HepG2 (cell line): ENCODE data around the gene TASP1. TPM values are rescaled to one million over a fixed set of nuclear protein-coding genes. Genes with fewer than 3 reads are reported as not detected.
A peak's percentile ranks its signal among the peaks of the same experiment; 100 is the strongest.
"Not testable (repeated sequence)": the region's sequence is repeated elsewhere in the genome, so short reads cannot be mapped to it uniquely, and the experiment has no call there.

ENCODE experiments used
- ARHGAP35 ChIP-seq: sonication (generic); formaldehyde crosslinking; IDR thresholded peaks from 2 replicates; pipeline ENCODE4 v1.9.0; 2022; ENCODE audit warnings: mild to moderate bottlenecking, inconsistent platforms, moderate library complexity, missing genetic modification reagents, borderline replicate concordance
- PATZ1 ChIP-seq: sonication (generic); formaldehyde crosslinking; IDR thresholded peaks from 2 replicates; pipeline ENCODE4 v1.4.0; 2020; ENCODE audit warnings: missing genetic modification reagents
- THAP11 ChIP-seq: IDR thresholded peaks from 2 replicates; pipeline ENCODE4 v1.6.1; 2016; ENCODE audit warnings: missing biosample characterization, missing genetic modification reagents
- ZBTB26 ChIP-seq: IDR thresholded peaks from 2 replicates; pipeline ENCODE4 v1.6.1; 2016; ENCODE audit warnings: missing compliant biosample characterization, missing genetic modification reagents, borderline replicate concordance
- ZBTB40 ChIP-seq, 2 experiments: fragments of 450-650 bp in 1 of 2; sonication (generic) in 1 of 2; formaldehyde crosslinking in 1 of 2; IDR thresholded peaks; 2 replicates each; pipeline versions ENCODE4 v1.6.1 to v1.8.0; 2016 to 2022; ENCODE audit warnings: antibody characterized with exemption in 1 of 2, mild to moderate bottlenecking in 1 of 2, missing genetic modification reagents in 1 of 2
- ZC3H13 ChIP-seq: sonication (generic); formaldehyde crosslinking; IDR thresholded peaks from 2 replicates; pipeline ENCODE4 v1.8.1; 2023; ENCODE audit warnings: mild to moderate bottlenecking, missing genetic modification reagents, moderate library complexity
- ZNF782 ChIP-seq: sonication (generic); formaldehyde crosslinking; IDR thresholded peaks from 2 replicates; pipeline ENCODE4 v1.4.0; 2020; ENCODE audit warnings: missing genetic modification reagents, mild to moderate bottlenecking, borderline replicate concordance
- ZSCAN5A ChIP-seq: sonication (generic); formaldehyde crosslinking; IDR thresholded peaks from 2 replicates; pipeline ENCODE4 v1.8.0; 2022; ENCODE audit warnings: mild to moderate bottlenecking, missing genetic modification reagents, borderline replicate concordance
- polyA plus RNA-seq, 8 experiments: library from polyadenylated mRNA; depleted of rRNA in 3 of 8; stranded (reverse) in 7 of 8; unstranded in 1 of 8; fragments of >200 nt; fragmentation: Illumina TruSeq in 4 of 8; extraction: Trizol in 4 of 8; gene quantifications; 2 replicates each; pipeline versions ENCODE4 v1.2.1 to v1.2.3, GENCODE V29; 2011 to 2016; ENCODE audit warnings: low read depth in 4 of 8, missing spikeins in 1 of 8, mixed read lengths in 1 of 8; ENCODE audit not compliant: insufficient read depth in 1 of 8
- total RNA-seq, 5 experiments: library from RNA; depleted of rRNA; stranded (reverse); fragments of >200 nt; fragmentation: Illumina TruSeq; extraction: Trizol; gene quantifications; 2 replicates each; pipeline ENCODE4 v1.2.3, GENCODE V29; 2016; ENCODE audit warnings: low read depth in 1 of 5

Gene TASP1
- total and polyA plus RNA-seq, 2 of the 13 experiments (the other 11 are each of a cell fraction or from before 2014, with no cell fraction given), result 10.0 to 25.2 TPM

- not testable (repeated sequence) for TF ChIP-seq ZBTB40 (IDR thresholded peaks at IDR 0.05)
- peak; percentile 79; the same call in 1 of the 2 replicates for TF ChIP-seq ZBTB40 (CRISPR knock-in tag; IDR thresholded peaks at IDR 0.05)
- peak; percentile 47; the same call in 1 of the 2 replicates for TF ChIP-seq THAP11 (CRISPR knock-in tag)
- peak; percentile 78; the same call in 1 of the 2 replicates for TF ChIP-seq ZBTB26 (CRISPR knock-in tag)
- TF ChIP-seq ZSCAN5A (CRISPR knock-in tag), result peak; percentile 83; the same call in 1 of the 2 replicates
- 0 out of 2 replicates have a peak, but pooled peaks have one; percentile 35 for TF ChIP-seq ARHGAP35 (CRISPR knock-in tag)
- peak; percentile 42; the same call in 1 of the 2 replicates for TF ChIP-seq PATZ1 (CRISPR knock-in tag)
- 0 out of 2 replicates have a peak, but pooled peaks have one; percentile 37 for TF ChIP-seq ZC3H13 (CRISPR knock-in tag)
- TF ChIP-seq ZNF782 (CRISPR knock-in tag), result peak; percentile 84; the same call in 1 of the 2 replicates
Observed at GRCh38 chr20:13380497-13381229, 258.1 kb downstream of the TASP1 start (continued).
